Measurements from ENCODE around the gene ABCA4. TPM values are rescaled to one million over a fixed set of nuclear protein-coding genes. Genes with fewer than 3 reads are reported as not detected.

Gene ABCA4
- total RNA-seq, 1 experiment from 2014 or later, result 0.22 TPM

DNA sequence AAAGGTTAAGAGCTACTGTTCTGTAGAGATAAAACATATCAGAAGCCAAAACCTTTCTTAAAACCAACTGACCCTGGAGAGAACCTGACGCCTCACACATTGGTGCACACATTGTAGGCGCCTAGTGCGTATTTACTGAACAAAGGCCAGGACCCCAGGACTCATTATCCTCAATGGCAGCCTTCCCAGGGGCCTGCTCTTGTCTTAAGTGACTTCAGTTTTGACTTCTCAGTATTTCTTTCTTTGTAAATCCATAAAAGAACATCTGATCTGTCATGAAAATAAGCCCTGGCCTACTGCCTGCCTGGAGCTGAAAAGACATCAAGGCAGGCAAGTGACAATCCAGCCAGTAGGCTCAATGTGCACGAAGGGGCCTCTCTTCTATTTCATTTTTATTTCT lies 27.6 kb downstream of the ABCA4 start (continued):
- no peak for TF ChIP-seq SP1 (IDR thresholded peaks at IDR 0.05; ENCODE audit: low read depth)
- TF ChIP-seq TCF7L2 (IDR thresholded peaks at IDR 0.05; ENCODE audit: borderline replicate concordance, extremely low read depth, insufficient read depth, insufficient read length), result no peak
- TF ChIP-seq, protein P1, sequence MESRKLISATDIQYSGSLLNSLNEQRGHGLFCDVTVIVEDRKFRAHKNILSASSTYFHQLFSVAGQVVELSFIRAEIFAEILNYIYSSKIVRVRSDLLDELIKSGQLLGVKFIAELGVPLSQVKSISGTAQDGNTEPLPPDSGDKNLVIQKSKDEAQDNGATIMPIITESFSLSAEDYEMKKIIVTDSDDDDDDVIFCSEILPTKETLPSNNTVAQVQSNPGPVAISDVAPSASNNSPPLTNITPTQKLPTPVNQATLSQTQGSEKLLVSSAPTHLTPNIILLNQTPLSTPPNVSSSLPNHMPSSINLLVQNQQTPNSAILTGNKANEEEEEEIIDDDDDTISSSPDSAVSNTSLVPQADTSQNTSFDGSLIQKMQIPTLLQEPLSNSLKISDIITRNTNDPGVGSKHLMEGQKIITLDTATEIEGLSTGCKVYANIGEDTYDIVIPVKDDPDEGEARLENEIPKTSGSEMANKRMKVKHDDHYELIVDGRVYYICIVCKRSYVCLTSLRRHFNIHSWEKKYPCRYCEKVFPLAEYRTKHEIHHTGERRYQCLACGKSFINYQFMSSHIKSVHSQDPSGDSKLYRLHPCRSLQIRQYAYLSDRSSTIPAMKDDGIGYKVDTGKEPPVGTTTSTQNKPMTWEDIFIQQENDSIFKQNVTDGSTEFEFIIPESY (IDR thresholded peaks at IDR 0.05; ENCODE audit: extremely low read depth, insufficient replicate concordance, low read length), result no peak

DNA sequence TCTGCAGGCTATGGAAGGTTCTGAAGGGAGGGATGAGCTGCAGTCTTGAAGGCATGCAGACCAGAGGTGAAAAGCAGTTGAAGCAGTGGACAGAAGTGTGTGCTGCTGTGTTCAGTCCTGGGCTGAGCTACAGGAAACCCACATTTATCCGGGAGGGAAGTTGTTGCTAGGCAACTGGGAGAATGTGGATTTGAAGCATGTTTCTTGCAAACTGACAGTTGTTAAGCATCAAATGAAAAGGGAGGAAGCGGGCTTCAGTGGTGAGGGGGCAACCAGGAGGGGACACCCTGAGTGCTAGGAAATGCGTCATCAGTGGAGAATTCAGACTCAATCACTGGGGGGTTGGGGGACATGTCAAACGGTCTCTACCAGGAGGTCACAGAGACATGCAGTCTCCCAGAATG lies 28.7 kb downstream of the ABCA4 start:
- H3K4me3 ChIP-seq (replicated peaks in 1 of 2; ENCODE audit: low read depth in 1 of 2, low read length in 2 of 2), result no peak overlapping the region
- POLR2A ChIA-PET, result no interaction called here
- no peaks in the 10 kb centered on the region for H4K20me1 ChIP-seq (ENCODE audit: insufficient read depth)
- H3K27ac ChIP-seq (ENCODE audit: low read depth, low read length), result no peak overlapping the region
- RAD21 ChIA-PET (ENCODE audit: low non-redundant PET in 1 of 2, low total read pairs in 2 of 2, uncharacterized antibody in 2 of 2, unreplicated experiment in 2 of 2), result no interaction called here
- H3K4me1 ChIP-seq (ENCODE audit: control insufficient read depth in 1 of 2, insufficient read depth in 2 of 2, low read length in 2 of 2), result peaks cover 0 to 9% of the 10 kb centered on the region in 2 experiments; a peak in 2 of 4 replicates
- CTCF ChIA-PET, result no interaction called here
- no peaks in the 10 kb centered on the region for H3K36me3 ChIP-seq (ENCODE audit: control insufficient read depth in 1 of 2, insufficient read depth in 2 of 2, low read length in 2 of 2)
- TF ChIP-seq ZFX (IDR thresholded peaks at IDR 0.05) (no peak), FOSL1 (IDR thresholded peaks at IDR 0.05; ENCODE audit: low read depth) (no peak), POLR2A (IDR thresholded peaks at IDR 0.05; ENCODE audit: borderline replicate concordance, extremely low read depth, insufficient read depth, insufficient read length) (no peak), SIN3A (IDR thresholded peaks at IDR 0.05; ENCODE audit: low read depth) (no peak), ELF1 (IDR thresholded peaks at IDR 0.05; ENCODE audit: borderline replicate concordance, low read depth) (no peak), CBX3 (IDR thresholded peaks at IDR 0.05; ENCODE audit: low read depth) (no peak)
- TF ChIP-seq, protein P2, sequence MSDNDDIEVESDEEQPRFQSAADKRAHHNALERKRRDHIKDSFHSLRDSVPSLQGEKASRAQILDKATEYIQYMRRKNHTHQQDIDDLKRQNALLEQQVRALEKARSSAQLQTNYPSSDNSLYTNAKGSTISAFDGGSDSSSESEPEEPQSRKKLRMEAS (IDR thresholded peaks at IDR 0.05), result no peak
- ATAC-seq (no peak), DNase-seq (ENCODE audit: low read depth, low spot score) (no peak)
- intact Hi-C loops (cut with micrococcal nuclease), result no loop called here
- H3K27me3 ChIP-seq (ENCODE audit: insufficient read depth, low read length), result no peaks in the 10 kb centered on the region
- H3K9me3 ChIP-seq (ENCODE audit: control insufficient read depth in 1 of 2, insufficient read depth in 1 of 2, low read depth in 1 of 2, low read length in 2 of 2), result no peaks in the 10 kb centered on the region
- BruUV-seq (replicated peaks), result no TSS peak
- H2AFZ ChIP-seq (ENCODE audit: low read depth, low read length, poor library complexity, severe bottlenecking), result no peak overlapping the region
- H3K79me2 ChIP-seq (ENCODE audit: insufficient read depth, low read length), result no peaks in the 10 kb centered on the region
- H3K9me2 ChIP-seq (ENCODE audit: insufficient read depth), result no peaks in the 10 kb centered on the region
- H3K9ac ChIP-seq (ENCODE audit: low read length), result no peak overlapping the region
- H3K4me2 ChIP-seq (ENCODE audit: low read length), result no peak overlapping the region
